NOMO-1 treated with dmso at 0.1 percent for 144 hours (cell line): ENCODE measurements around the gene ZSCAN5A.
"Not testable (repeated sequence)": the region's sequence is repeated elsewhere in the genome, so short reads cannot be mapped to it uniquely, and the experiment has no call there.

Source experiments
- DNase-seq: peaks from one replicate; lab custom pipeline; 2025; ENCODE audit not compliant: unreplicated experiment; lab: John Stamatoyannopoulos, UW

Gene ZSCAN5A

DNA sequence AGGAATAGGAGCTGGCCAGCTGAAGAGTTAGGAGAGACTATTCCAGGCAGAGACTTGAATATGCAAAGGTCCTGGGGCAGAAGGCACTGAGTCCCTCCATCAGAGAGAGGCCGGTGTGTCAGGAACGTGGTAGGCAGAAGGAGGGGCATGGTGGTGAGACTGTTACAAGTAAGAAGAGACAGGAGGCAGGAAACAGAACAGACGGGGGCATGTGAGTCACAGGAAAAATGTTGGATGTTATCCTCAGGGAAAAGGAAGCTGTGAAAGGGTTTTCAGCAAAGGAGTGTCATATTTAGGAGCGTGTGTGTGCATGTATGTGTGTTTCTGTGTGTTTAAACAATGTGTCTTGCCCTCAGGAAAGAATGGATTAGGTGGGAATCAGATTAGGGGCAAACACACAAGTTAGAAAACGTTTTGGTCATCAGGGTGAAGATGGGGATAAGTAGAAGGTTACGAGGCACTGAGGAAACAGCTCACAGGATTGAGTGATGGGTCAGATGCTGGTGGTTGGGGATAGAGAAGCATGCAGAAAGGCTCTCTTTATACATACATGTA lies 41.0 kb downstream of the ZSCAN5A start:
- no peak for DNase-seq

GRCh38 chr19:56272161-56272798 lies 42.4 kb downstream of the ZSCAN5A start, which contains the start of gene EDDM13:
EDDM13 (plus strand) TSS chr19:56272748; CDS start chr19:56272835, 87 bp downstream.
- DNase-seq = no peak

GRCh38 chr19:56271151-56271550 lies 43.5 kb downstream of the ZSCAN5A start:
- peak; percentile 47 for DNase-seq

DNA sequence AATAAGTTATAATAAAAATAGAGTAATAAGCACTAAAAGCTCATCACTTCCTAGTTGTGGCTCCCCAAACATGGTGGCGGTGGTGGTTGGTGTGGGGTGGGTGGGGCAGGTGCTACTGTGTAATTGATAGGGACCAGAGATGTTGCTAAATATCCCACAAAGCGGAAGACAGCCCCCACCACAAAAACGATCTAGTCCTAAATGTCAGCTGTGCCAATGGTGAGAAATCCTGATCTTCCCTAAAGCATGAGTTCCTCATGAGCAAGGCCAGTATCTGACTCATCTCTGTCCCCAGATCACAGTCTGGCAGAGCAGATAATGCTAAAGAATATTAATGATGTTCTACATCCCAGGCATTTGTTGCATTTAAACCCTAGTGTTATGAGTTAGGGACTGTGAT lies 44.0 kb downstream of the ZSCAN5A start:
- DNase-seq = peak; percentile 95

DNA sequence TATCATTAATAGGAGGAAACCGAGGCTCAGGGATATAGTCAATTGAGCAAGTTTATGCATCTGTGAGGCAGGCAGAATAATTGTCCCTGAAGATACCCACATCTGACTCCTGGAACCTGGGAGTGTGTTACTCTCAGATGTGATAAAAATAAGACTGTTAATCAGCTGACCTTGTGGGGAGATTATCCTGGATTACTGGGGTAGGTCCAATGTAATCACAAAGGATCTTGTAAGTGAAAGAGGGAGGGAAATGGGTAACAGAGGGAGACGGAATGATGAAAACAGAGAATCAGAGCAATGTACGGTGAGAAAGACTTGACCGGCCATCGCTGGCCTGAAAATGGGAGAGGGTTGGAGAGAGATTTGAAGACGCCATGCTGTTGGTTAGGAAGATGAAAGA lies 45.3 kb downstream of the ZSCAN5A start:
- no peak for DNase-seq

- DNase-seq = no peak
Observed at GRCh38 chr19:56266051-56266450, 48.6 kb downstream of the ZSCAN5A start.

GRCh38 chr19:56263319-56263718 lies 51.3 kb downstream of the ZSCAN5A start:
- no peak for DNase-seq

DNA sequence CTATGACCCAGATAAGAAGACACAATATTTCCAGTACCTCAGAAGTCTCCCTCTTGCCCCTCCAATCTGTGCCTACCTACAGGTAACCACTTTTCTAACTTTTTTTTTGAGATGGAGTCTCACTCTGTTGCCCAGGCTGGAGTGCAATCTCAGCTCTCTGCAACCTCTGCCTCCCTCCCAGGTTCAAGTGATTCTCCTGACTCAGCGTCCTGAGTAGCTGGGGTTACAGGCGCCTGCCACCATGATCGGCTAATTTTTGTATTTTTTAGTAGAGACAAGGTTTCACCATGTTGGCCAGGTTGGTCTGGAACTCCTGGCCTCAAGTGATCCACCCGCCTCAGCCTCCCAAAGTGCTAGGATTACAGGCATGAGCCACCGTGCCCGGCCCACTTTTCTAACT lies 52.7 kb downstream of the ZSCAN5A start:
- not testable (repeated sequence) for DNase-seq

DNA sequence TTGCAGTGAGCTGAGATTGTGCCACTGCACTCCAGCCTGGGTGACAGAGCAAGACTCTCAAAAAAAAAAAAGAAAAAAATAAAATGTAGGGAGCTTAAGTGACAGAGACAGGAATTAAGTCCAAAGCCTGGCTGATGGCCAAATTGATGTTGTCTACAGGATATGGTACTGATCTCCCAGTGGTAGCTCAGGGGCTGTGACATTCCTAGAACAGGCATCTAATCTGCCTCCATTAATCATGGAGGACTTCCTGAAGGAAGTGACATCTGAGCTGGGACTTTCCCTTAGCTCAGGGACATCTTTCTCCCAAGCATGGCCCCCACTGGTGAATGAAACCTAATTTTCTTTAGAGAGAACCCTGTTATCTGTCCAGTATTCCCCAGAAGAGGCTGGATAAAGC lies 53.5 kb downstream of the ZSCAN5A start:
- DNase-seq = no peak

DNA sequence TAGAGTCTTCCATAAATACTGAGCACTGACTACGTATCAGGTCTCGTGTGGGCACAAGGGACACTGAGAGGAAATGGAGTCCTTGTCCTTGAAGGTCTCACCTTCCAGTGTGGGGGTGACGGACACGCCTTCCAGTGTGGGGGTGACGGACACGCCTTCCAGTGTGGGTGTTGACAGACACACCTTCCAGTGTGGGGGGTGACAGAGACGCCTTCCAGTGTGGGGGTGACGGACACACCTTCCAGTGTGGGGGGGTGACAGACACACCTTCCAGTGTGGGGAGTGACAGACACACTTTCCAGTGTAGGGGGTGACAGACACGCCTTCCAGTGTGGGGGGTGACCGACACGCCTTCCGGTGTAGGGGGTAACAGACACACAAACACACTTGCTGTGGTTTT lies 56.4 kb downstream of the ZSCAN5A start:
- no peak for DNase-seq

GRCh38 chr19:56253737-56254136 lies 60.9 kb downstream of the ZSCAN5A start:
- DNase-seq = peak; percentile 6

- DNase-seq = peak; percentile 12
Observed at GRCh38 chr19:56252699-56253422, 61.8 kb downstream of the ZSCAN5A start.

DNA sequence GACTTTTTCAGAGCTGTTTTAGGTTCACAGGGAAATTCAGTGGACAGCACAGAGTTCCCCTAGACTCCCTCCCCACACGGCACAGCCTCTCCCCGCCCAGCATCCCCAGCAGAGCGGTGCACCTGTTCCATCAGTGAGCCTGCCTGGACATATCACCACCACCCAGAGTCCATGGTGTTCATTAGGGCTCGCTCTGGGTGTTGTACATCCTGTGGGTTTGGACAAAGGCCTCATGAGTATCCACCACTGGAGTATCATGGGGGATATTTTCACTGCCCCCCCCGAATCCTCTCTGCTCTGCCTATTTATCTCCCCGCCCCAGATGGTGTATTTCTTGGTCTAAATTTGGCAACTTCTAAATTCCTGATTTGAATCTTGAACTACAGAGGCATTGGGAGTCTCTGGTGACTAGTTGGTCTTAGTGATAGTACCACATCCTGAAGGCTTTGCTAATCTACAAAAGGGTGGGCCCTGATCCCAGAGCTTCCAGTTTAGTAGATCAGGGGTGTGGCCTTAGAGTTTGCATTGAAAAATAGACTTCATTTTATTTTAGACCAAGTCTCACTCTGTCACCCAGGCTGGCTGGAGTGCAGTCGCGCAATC lies 65.8 kb downstream of the ZSCAN5A start:
- DNase-seq = not testable (repeated sequence)

DNA sequence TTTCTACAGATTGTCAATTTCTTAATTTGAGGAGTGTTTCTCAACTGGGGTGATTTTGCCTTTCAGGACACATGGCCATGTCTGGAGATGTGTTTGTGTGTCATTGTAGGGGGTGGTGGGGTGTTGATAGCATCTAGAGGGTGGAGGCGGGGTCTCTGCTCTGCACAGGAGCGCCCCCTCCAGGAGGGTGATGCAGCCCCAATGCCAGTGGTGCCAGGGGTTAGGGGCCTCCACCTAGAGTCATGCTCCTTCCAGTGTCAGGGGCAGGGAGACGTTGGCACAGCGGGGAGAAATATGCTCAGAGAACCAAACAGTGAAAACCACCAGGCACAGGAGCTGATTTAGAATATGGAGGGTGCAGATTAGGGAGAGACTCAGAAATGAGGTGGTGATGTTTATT lies 68.9 kb downstream of the ZSCAN5A start:
- DNase-seq = not testable (repeated sequence)

DNA sequence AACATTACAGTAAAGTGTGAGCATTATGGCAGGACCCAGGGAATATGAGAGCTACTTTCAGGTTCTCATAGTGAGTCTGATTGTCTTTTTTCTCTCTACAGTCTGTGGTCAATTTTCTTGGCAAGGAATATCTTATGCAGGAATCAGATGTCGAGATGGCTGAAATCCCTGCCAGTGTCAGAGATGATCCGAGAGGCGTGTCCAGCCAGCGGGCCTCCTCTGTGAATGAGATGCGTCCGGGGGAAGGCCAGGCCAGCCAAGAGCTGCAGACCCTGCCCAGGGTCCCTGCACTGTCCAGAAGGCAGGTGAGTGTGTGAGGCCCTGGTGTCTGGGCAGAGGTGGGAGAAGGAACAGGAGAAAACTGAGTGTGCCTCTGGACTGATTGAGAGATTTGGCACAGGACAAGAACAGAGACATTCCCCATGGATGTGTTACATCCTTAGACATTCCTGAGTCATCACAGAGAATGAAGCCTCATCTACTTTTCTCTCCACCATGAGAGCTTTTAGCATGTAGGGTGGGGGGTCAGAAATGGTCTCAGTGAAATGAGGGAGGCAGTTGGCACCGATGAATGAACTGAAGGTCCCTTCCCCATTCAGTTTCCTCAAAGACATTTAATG lies 69.4 kb downstream of the ZSCAN5A start:
- DNase-seq = no peak

GRCh38 chr19:56223481-56223880 lies 91.2 kb downstream of the ZSCAN5A start:
- DNase-seq = no peak

DNA sequence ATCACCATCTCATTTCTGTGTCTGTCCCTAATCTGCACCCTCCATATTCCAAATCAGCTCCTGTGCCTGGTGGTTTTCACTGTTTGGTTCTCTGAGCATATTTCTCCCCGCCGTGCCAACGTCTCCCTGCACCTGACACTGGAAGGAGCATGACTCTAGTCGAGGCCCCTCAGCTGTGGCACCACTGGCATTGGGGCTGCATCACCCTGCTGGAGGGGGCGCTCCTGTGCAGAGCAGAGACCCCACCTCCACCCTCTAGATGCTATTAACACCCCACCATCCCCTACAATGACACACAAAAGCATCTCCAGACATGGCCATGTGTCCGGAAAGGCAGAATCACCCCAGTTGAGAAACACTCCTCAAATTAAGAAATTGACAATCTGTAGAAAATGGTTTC lies 91.7 kb downstream of the ZSCAN5A start:
- no peak for DNase-seq

- DNase-seq = no peak
Observed at GRCh38 chr19:56221851-56222250, 92.8 kb downstream of the ZSCAN5A start.

GRCh38 chr19:56221442-56221841 lies 93.2 kb downstream of the ZSCAN5A start:
- not testable (repeated sequence) for DNase-seq

DNA sequence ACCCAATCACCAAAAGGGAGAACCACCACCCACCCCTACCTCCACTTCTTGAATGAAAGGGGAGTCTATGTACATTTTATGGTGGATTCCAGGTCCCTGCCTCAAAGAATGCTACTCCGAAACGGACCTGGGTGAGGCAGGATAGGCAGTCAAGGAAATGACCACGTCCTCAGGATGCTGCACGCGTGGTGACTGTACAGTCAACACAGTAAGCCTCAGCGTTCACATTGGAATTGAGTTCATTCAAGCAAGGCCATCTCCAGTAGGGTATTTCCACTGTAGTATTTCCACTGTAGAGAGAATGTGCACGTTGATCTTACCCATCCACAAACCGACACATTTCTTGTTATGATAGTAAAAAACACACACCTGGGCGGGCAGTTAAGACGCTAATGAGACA lies 95.7 kb downstream of the ZSCAN5A start:
- no peak for DNase-seq
